T-helper 1 cell treated with Interleukin-12 subunit alpha and Interleukin-12 subunit beta and Interleukin-4 antibody, amounts not matched to agents 30 μg/mL and 1 μg/mL, for 36 hours (primary cell): ENCODE data around the gene USP28.
"Not testable (repeated sequence)": the region's sequence is repeated elsewhere in the genome, so short reads cannot be mapped to it uniquely, and the experiment has no call there.

Source experiments
- H3K27ac Mint-ChIP-seq: one replicate; pipeline ENCODE4 v1.8.0; 2021; ENCODE audit warnings: mild to moderate bottlenecking, mixed read lengths
- H3K27me3 Mint-ChIP-seq: one replicate; pipeline ENCODE4 v1.8.0; 2021; ENCODE audit warnings: low read depth, mixed read lengths
- H3K36me3 Mint-ChIP-seq: one replicate; pipeline ENCODE4 v1.8.0; 2021; ENCODE audit warnings: low read depth, mixed read lengths
- H3K4me1 Mint-ChIP-seq: one replicate; pipeline ENCODE4 v1.8.0; 2021; ENCODE audit warnings: low read depth, mixed read lengths
- H3K4me3 Mint-ChIP-seq: one replicate; pipeline ENCODE4 v1.8.0; 2021; ENCODE audit warnings: mild to moderate bottlenecking, moderate library complexity, mixed read lengths
- H3K9me3 Mint-ChIP-seq: one replicate; pipeline ENCODE4 v1.8.0; 2021; ENCODE audit warnings: mixed read lengths

USP28 gene, protein sequence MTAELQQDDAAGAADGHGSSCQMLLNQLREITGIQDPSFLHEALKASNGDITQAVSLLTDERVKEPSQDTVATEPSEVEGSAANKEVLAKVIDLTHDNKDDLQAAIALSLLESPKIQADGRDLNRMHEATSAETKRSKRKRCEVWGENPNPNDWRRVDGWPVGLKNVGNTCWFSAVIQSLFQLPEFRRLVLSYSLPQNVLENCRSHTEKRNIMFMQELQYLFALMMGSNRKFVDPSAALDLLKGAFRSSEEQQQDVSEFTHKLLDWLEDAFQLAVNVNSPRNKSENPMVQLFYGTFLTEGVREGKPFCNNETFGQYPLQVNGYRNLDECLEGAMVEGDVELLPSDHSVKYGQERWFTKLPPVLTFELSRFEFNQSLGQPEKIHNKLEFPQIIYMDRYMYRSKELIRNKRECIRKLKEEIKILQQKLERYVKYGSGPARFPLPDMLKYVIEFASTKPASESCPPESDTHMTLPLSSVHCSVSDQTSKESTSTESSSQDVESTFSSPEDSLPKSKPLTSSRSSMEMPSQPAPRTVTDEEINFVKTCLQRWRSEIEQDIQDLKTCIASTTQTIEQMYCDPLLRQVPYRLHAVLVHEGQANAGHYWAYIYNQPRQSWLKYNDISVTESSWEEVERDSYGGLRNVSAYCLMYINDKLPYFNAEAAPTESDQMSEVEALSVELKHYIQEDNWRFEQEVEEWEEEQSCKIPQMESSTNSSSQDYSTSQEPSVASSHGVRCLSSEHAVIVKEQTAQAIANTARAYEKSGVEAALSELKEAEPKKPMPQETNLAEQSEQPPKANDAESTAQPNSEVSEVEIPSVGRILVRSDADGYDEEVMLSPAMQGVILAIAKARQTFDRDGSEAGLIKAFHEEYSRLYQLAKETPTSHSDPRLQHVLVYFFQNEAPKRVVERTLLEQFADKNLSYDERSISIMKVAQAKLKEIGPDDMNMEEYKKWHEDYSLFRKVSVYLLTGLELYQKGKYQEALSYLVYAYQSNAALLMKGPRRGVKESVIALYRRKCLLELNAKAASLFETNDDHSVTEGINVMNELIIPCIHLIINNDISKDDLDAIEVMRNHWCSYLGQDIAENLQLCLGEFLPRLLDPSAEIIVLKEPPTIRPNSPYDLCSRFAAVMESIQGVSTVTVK

GRCh38 chr11:113875234-113876073 is at the start of gene USP28:
Gene USP28 (minus strand): TSS chr11:113875572. CDS start chr11:113875501, 71 bp downstream.
- Mint-ChIP-seq H3K36me3 (peaks cover 18% of the 10 kb centered on the region), H3K9me3 (no peaks in the 10 kb centered on the region), H3K4me1 (peaks cover 47% of the 10 kb centered on the region), H3K27me3 (no peaks in the 10 kb centered on the region), H3K4me3 (peak within 1 kb of the TSS; percentile 100), H3K27ac (peak within 1 kb of the TSS; percentile 99)

- H3K4me1 Mint-ChIP-seq: no peaks in the 10 kb centered on the region
- H3K27ac Mint-ChIP-seq: no peak overlapping the region
- no peaks in the 10 kb centered on the region for H3K36me3 Mint-ChIP-seq
- H3K9me3 Mint-ChIP-seq: no peaks in the 10 kb centered on the region
- H3K4me3 Mint-ChIP-seq: no peak overlapping the region
- H3K27me3 Mint-ChIP-seq: peaks cover 8% of the 10 kb centered on the region
These were observed 48.2 kb upstream of the USP28 start for GRCh38 chr11:113923572-113923971.

DNA sequence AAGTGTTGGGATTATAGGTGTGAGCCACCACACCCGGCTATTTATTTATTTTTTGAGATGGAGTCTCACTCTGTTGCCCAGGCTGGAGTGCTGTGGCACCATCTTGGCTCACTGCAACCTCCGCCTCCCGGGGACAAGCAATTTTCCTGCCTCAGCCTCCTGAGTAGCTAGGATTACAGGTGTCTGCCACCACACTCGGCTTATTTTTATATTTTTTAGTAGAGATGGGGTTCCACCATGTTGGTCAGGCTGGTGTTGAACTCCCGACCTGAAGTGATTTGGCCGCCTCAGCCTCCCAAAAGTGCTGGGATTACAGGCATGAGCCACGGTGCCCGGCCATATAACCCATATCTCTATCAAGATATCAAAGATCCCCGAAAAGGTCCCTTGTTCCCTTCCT is 36.1 kb upstream of the USP28 start:
- not testable (repeated sequence) for H3K4me3 Mint-ChIP-seq, H3K27ac Mint-ChIP-seq, H3K9me3 Mint-ChIP-seq, H3K4me1 Mint-ChIP-seq, H3K36me3 Mint-ChIP-seq
- peaks cover 14% of the 10 kb centered on the region for H3K27me3 Mint-ChIP-seq

DNA sequence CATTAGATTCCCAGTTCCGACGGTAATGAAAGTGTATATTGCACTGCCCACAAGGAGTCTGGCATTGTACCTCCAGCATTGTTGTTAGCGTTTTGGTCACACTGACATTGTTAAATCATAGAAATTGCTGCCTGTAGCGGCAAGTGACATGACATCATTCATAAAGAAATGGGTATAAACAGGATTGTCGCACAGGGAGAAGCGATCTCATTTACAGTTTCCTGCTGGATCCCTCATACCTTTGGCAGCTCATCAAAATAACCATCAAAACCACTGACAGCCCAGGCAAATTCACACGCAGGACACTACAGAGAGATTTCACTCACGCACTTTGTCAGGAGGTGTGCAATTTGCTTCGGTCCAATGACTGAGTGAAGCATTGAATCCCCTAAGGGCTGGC is 32.7 kb upstream of the USP28 start:
- H3K4me3 Mint-ChIP-seq: no peak overlapping the region
- peaks cover 2% of the 10 kb centered on the region for H3K4me1 Mint-ChIP-seq
- peaks cover 19% of the 10 kb centered on the region for H3K27me3 Mint-ChIP-seq
- H3K36me3 Mint-ChIP-seq: no peaks in the 10 kb centered on the region
- H3K27ac Mint-ChIP-seq: no peak overlapping the region
- H3K9me3 Mint-ChIP-seq: no peaks in the 10 kb centered on the region

GRCh38 chr11:113907681-113908080 is 32.3 kb upstream of the USP28 start:
- Mint-ChIP-seq H3K27me3 (peaks cover 21% of the 10 kb centered on the region), H3K4me1 (peaks cover 2% of the 10 kb centered on the region), H3K9me3 (no peaks in the 10 kb centered on the region), H3K4me3 (no peak overlapping the region), H3K36me3 (no peaks in the 10 kb centered on the region), H3K27ac (no peak overlapping the region)

DNA sequence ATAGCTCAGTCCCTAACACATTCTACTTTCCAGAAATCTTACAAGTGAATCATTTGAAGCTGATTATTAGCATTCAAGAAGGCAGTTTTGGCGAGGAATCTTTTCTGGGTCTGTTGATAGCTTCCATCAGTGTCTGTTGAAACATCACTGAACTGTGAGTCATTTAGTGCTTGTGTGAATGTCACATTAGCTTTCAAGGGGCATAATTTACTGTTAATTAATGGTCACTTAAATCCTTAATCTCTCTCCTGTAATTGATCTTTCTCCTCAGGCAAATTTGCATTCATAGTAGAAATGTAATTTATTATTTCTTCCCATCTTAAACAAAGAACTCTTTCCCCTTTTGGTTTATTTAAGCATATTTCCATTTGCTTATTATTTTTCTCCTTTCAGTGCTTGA is 31.8 kb upstream of the USP28 start:
- Mint-ChIP-seq H3K27me3 (peaks cover 24% of the 10 kb centered on the region), H3K4me1 (peaks cover 2% of the 10 kb centered on the region), H3K4me3 (no peak overlapping the region), H3K27ac (no peak overlapping the region), H3K36me3 (no peaks in the 10 kb centered on the region), H3K9me3 (no peaks in the 10 kb centered on the region)

GRCh38 chr11:113906516-113906915 is 31.1 kb upstream of the USP28 start:
- H3K27ac Mint-ChIP-seq: no peak overlapping the region
- H3K9me3 Mint-ChIP-seq: no peaks in the 10 kb centered on the region
- no peaks in the 10 kb centered on the region for H3K36me3 Mint-ChIP-seq
- no peak overlapping the region for H3K4me3 Mint-ChIP-seq
- H3K4me1 Mint-ChIP-seq: peaks cover 2% of the 10 kb centered on the region
- peaks cover 24% of the 10 kb centered on the region for H3K27me3 Mint-ChIP-seq

GRCh38 chr11:113906038-113906437 is 30.7 kb upstream of the USP28 start:
- no peak overlapping the region for H3K27ac Mint-ChIP-seq
- no peaks in the 10 kb centered on the region for H3K9me3 Mint-ChIP-seq
- peaks cover 2% of the 10 kb centered on the region for H3K4me1 Mint-ChIP-seq
- no peaks in the 10 kb centered on the region for H3K36me3 Mint-ChIP-seq
- no peak overlapping the region for H3K4me3 Mint-ChIP-seq
- H3K27me3 Mint-ChIP-seq: peaks cover 24% of the 10 kb centered on the region

- Mint-ChIP-seq H3K4me1 (peaks cover 2% of the 10 kb centered on the region), H3K9me3 (no peaks in the 10 kb centered on the region), H3K27me3 (peaks cover 29% of the 10 kb centered on the region), H3K36me3 (no peaks in the 10 kb centered on the region), H3K27ac (no peak within 1 kb of the TSS), H3K4me3 (no peak within 1 kb of the TSS)
These were observed 29.2 kb upstream of the USP28 start, which contains the start of gene HTR3B for GRCh38 chr11:113904379-113905101. Gene HTR3B (plus strand): TSS chr11:113904796. CDS start chr11:113904934, 138 bp downstream.

GRCh38 chr11:113901141-113901540 is 25.8 kb upstream of the USP28 start:
- H3K4me3 Mint-ChIP-seq: no peak overlapping the region
- H3K9me3 Mint-ChIP-seq: no peaks in the 10 kb centered on the region
- H3K36me3 Mint-ChIP-seq: no peaks in the 10 kb centered on the region
- H3K27ac Mint-ChIP-seq: no peak overlapping the region
- H3K4me1 Mint-ChIP-seq: peaks cover 1% of the 10 kb centered on the region
- H3K27me3 Mint-ChIP-seq: peaks cover 32% of the 10 kb centered on the region

DNA sequence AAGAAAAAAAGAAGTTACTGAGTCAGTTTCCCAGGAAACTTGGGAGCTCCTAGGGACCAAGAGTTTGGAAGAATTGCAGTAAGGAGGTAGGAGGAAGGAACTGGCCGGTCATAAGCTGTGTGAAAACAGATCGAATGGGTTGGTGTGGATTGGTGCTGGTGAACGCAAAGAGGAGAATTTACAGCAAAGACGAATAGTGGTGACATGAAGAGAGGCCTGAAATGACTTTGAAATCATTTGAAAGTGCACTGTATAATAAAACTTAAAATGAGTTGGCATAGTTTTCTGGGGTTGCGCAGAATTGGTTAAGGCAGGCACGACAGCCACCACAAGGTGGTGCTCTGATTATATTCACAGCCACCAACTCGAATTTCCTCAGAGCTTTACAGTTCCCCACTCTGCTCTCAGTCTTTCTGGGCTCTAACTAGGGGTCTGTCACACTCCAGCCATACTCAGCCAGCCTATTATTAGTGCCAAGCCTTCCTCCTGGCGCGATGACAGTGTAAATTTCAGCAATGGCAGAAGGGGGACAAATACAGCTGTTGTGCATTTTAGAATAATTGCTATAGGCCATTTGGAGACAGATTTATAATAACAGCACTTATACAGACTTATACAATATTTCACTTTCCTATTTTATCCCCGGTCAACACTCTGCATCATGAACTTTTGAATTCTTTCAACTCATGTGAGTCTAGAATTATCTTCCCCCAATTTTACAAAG is 20.9 kb upstream of the USP28 start:
- Mint-ChIP-seq H3K4me1 (peaks cover 4% of the 10 kb centered on the region), H3K27ac (no peak overlapping the region), H3K36me3 (no peaks in the 10 kb centered on the region)

DNA sequence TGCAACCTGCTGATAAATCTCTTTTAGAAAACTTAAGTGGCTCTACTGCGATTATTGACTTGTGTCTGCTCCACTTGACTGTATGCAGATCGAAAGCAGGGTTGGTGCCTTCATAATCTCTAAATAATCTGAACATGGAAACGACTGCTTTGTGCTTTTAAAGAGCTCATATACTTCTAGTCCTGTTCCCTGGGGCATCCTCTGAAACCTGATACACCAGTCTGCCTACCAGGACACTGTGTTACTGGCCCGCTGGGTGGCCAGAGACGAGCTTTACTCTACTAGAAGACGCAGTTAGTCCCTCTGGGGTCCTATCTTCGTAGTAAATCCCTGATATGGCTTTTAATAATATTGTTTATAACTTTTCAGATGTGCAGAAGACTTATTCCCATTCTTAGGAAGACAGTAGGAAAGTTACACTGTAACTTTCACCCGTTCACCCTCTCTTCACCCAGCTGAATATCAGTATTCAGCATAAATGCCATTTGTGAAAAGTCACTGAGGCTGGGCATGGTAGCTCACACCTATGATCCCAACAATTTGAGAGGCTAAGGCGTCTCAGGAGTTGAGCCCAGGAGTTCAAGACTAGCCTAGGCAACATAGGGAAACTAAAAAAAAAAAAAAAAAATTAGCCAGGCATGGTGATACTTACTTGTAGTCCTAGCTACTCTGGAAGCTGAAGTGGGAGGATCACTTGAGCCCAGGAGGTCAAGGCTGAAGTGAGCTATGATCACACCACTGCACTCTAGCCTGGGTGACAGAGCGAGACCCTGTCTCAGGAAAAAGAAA is 20.2 kb upstream of the USP28 start:
- no peak overlapping the region for H3K4me3 Mint-ChIP-seq
- no peaks in the 10 kb centered on the region for H3K36me3 Mint-ChIP-seq
- H3K27me3 Mint-ChIP-seq: peaks cover 13% of the 10 kb centered on the region
- H3K27ac Mint-ChIP-seq: no peak overlapping the region
- peaks cover 4% of the 10 kb centered on the region for H3K4me1 Mint-ChIP-seq
- H3K9me3 Mint-ChIP-seq: no peaks in the 10 kb centered on the region

More for the DNA sequence above, 20.9 kb upstream of the USP28 start:
- Mint-ChIP-seq H3K4me3 (no peak overlapping the region), H3K9me3 (no peaks in the 10 kb centered on the region), H3K27me3 (peaks cover 18% of the 10 kb centered on the region)
